IMR-90 (cell line): Measurements from ENCODE around the gene NLGN1. TPM values are rescaled to one million over a fixed set of nuclear protein-coding genes. Genes with fewer than 3 reads are reported as not detected.
A peak's percentile ranks its signal among the peaks of the same experiment; 100 is the strongest.

Source experiments
- ATAC-seq: fragments of 200-7000 bp; cut with Tn5 transposase; 2 replicates; pipeline ENCODE4 v1.9.1; 2020; ENCODE audit warnings: low read depth, mild to moderate bottlenecking, moderate library complexity
- BruUV-seq: library from RNA; stranded (reverse); fragments of 400-500 nt; replicated peaks from 2 replicates; lab custom pipeline; 2021; lab: Mats Ljungman, UMichigan
- CTCF ChIA-PET: fragments of 300-600 bp; formaldehyde crosslinking; extraction: SDS; loops from one replicate; lab custom pipeline; 2021; ENCODE audit warnings: antibody characterized with exemption; lab: Yijun Ruan, JAX
- POLR2A ChIA-PET: fragments of 300-600 bp; sonication (Branson Sonifier 250); formaldehyde crosslinking; loops from one replicate; lab custom pipeline; 2022; ENCODE audit warnings: antibody characterized with exemption; ENCODE audit not compliant: unreplicated experiment; lab: Charles Lee
- DNase-seq: peaks from one replicate; pipeline ENCODE4 v3.0.0; 2013
- H2AFZ ChIP-seq: replicated peaks from 2 replicates; pipeline ENCODE3; 2013; ENCODE audit warnings: low read length, mild to moderate bottlenecking; ENCODE audit not compliant: poor library complexity
- H2AK5ac ChIP-seq: 2 replicates; pipeline ENCODE4 v1.6.1; 2013; ENCODE audit warnings: low read depth, low read length, inconsistent platforms
- H2AK9ac ChIP-seq: replicated peaks from 2 replicates; pipeline ENCODE3; 2013; ENCODE audit warnings: mild to moderate bottlenecking, low read depth, low read length, moderate library complexity; ENCODE audit not compliant: poor library complexity
- H2BK120ac ChIP-seq: 2 replicates; pipeline ENCODE4 v1.6.1; 2013; ENCODE audit warnings: low read depth, low read length, inconsistent platforms
- H2BK15ac ChIP-seq: 3 replicates; pipeline ENCODE4 v1.6.1; 2013; ENCODE audit warnings: low read depth, low read length, inconsistent platforms
- H2BK20ac ChIP-seq: 2 replicates; pipeline ENCODE4 v1.6.1; 2013; ENCODE audit warnings: low read depth, mild to moderate bottlenecking, inconsistent platforms, low read length, moderate library complexity
- H2BK5ac ChIP-seq: 2 replicates; pipeline ENCODE4 v1.6.1; 2013; ENCODE audit warnings: mild to moderate bottlenecking, low read depth, low read length, inconsistent platforms; ENCODE audit not compliant: poor library complexity, severe bottlenecking
- H3K14ac ChIP-seq: replicated peaks from 2 replicates; pipeline ENCODE4 v1.6.1; 2013; ENCODE audit warnings: low read depth, low read length, inconsistent platforms
- H3K18ac ChIP-seq: 2 replicates; pipeline ENCODE4 v1.6.1; 2013; ENCODE audit warnings: low read depth, low read length, control low read depth
- H3K23ac ChIP-seq: 2 replicates; pipeline ENCODE4 v1.6.1; 2013; ENCODE audit warnings: low read depth, low read length, inconsistent platforms
- H3K27ac ChIP-seq: 2 replicates; pipeline ENCODE4 v1.5.1; 2013; ENCODE audit warnings: mild to moderate bottlenecking, control low read depth, low read length; ENCODE audit not compliant: insufficient read depth
- H3K27me3 ChIP-seq: 2 replicates; pipeline ENCODE4 v1.6.1; 2013; ENCODE audit warnings: low read length; ENCODE audit not compliant: control insufficient read depth, insufficient read depth
- H3K36me3 ChIP-seq: 2 replicates; pipeline ENCODE4 v1.6.1; 2013; ENCODE audit warnings: low read length, mixed read lengths; ENCODE audit not compliant: control insufficient read depth, insufficient read depth
- H3K4ac ChIP-seq: 2 replicates; pipeline ENCODE4 v1.6.1; 2013; ENCODE audit warnings: low read depth, low read length, inconsistent platforms
- H3K4me1 ChIP-seq: 2 replicates; pipeline ENCODE4 v1.6.1; 2013; ENCODE audit warnings: low read length, mixed read lengths; ENCODE audit not compliant: control insufficient read depth, insufficient read depth
- H3K4me2 ChIP-seq: 2 replicates; pipeline ENCODE4 v1.6.1; 2013; ENCODE audit warnings: low read depth, mild to moderate bottlenecking, control low read depth, low read length, moderate library complexity
- H3K4me3 ChIP-seq: 2 replicates; pipeline ENCODE4 v1.5.1; 2013; ENCODE audit warnings: low read depth, mild to moderate bottlenecking, control low read depth, low read length, moderate library complexity; ENCODE audit not compliant: insufficient read depth
- H3K56ac ChIP-seq: 2 replicates; pipeline ENCODE4 v1.6.1; 2013; ENCODE audit warnings: low read length, inconsistent platforms; ENCODE audit not compliant: insufficient read depth; ENCODE audit errors: extremely low read depth
- H3K79me1 ChIP-seq, 2 experiments: 2 replicates each; pipeline ENCODE4 v1.6.1; 2013; ENCODE audit warnings: low read length in 2 of 2, inconsistent platforms in 1 of 2, low read depth in 1 of 2
- H3K9ac ChIP-seq: 2 replicates; pipeline ENCODE4 v1.6.1; 2013; ENCODE audit warnings: low read depth, low read length, control low read depth
- H3K9me1 ChIP-seq: 2 replicates; pipeline ENCODE4 v1.6.1; 2013; ENCODE audit warnings: low read length, inconsistent platforms; ENCODE audit not compliant: insufficient read depth
- H3K9me3 ChIP-seq: 2 replicates; pipeline ENCODE4 v1.6.1; 2013; ENCODE audit warnings: low read length; ENCODE audit not compliant: control insufficient read depth, insufficient read depth
- H4K20me1 ChIP-seq: 2 replicates; pipeline ENCODE4 v1.6.1; 2013; ENCODE audit warnings: low read length, inconsistent platforms; ENCODE audit not compliant: insufficient read depth
- H4K5ac ChIP-seq: 2 replicates; pipeline ENCODE4 v1.6.1; 2013; ENCODE audit warnings: mild to moderate bottlenecking, low read depth, low read length, control low read depth
- H4K8ac ChIP-seq, 2 experiments: 2 replicates each; pipeline ENCODE4 v1.6.1; 2013; ENCODE audit warnings: low read depth in 2 of 2, low read length in 2 of 2, control low read depth in 1 of 2, inconsistent platforms in 1 of 2
- H4K91ac ChIP-seq: 2 replicates; pipeline ENCODE4 v1.6.1; 2013; ENCODE audit warnings: low read depth, low read length, inconsistent platforms; ENCODE audit not compliant: insufficient read depth
- CEBPB ChIP-seq: IDR thresholded peaks from 2 replicates; pipeline ENCODE4 v1.6.1; 2012; ENCODE audit warnings: low read depth, low read length, improper control_type of control experiment
- FOS ChIP-seq: fragments of 150-350 bp; IDR thresholded peaks from 2 replicates; pipeline ENCODE4 v1.6.1; 2016; ENCODE audit warnings: low read depth, low read length
- WGBS, 2 experiments: methylation state at CpG; one replicate each; pipeline versions ENCODE4 v1.1.5 to v1.1.7; 2013; ENCODE audit warnings: missing lambda C conversion rate in 2 of 2; ENCODE audit not compliant: insufficient read length in 1 of 2; ENCODE audit errors: extremely low coverage in 2 of 2; 5-methylcytosine and 5-hydroxymethylcytosine counted together
- dilution Hi-C: fragments of 300-500 bp; cut with HindIII; formaldehyde crosslinking; loops from one replicate; pipeline ENCODE4 v1.14.3; 2018; ENCODE audit warnings: low sequenced_read_pairs; ENCODE audit not compliant: unreplicated experiment
- in situ Hi-C: fragments of 300-500 bp; cut with MboI; formaldehyde crosslinking; loops from 3 replicates; pipeline ENCODE4 v1.14.3; 2019; ENCODE audit warnings: low sequenced_read_pairs, inconsistent platforms, mixed read lengths
- intact Hi-C: fragments of 100-400 bp; cut with micrococcal nuclease; formaldehyde crosslinking; loops from 2 replicates; pipeline ENCODE4 v1.10.0; 2022
- polyA plus RNA-seq, 3 experiments: library from polyadenylated mRNA; depleted of rRNA; stranded (reverse); fragments of >200 nt; gene quantifications; 2 replicates each; pipeline ENCODE4 v1.2.3, GENCODE V29; 2012; ENCODE audit warnings: low replicate concordance in 1 of 3
- total RNA-seq: library from RNA; depleted of rRNA; stranded (reverse); fragments of >200 nt; gene quantifications from 2 replicates; pipeline ENCODE4 v1.2.3, GENCODE V29; 2012

NLGN1 gene
- total and polyA plus RNA-seq, 2 of the 4 experiments (the other 2 are of a cell fraction) = 1.8 to 12.5 TPM

- Histone ChIP-seq H4K20me1 (no peaks in the 10 kb centered on the region), H3K27me3 (no peaks in the 10 kb centered on the region), H3K4ac (peak overlapping the region; percentile 87), H2BK20ac (peak overlapping the region; percentile 28; the same call in 1 of the 2 replicates), H2AFZ (no peak overlapping the region), H3K23ac (no peak overlapping the region), H4K91ac (peak overlapping the region; percentile 56; the same call in 1 of the 2 replicates), H2AK9ac (no peak overlapping the region), H3K14ac (no peak overlapping the region), H4K8ac (no peak overlapping the region), H3K9ac (no peak overlapping the region), H4K5ac (no peak overlapping the region; the same call in 1 of the 2 replicates), H3K36me3 (no peaks in the 10 kb centered on the region), H2AK5ac (no peak overlapping the region), H3K56ac (no peak overlapping the region), H2BK5ac (no peak overlapping the region), H3K4me2 (no peak overlapping the region), H3K79me1 (no peaks in the 10 kb centered on the region), H3K4me3 (no peak overlapping the region), H3K4me1 (peaks cover 5% of the 10 kb centered on the region; the same call in 1 of the 2 replicates), H3K9me1 (no peaks in the 10 kb centered on the region), H3K18ac (peak overlapping the region; percentile 21; the same call in 1 of the 2 replicates), H2BK15ac (no peak overlapping the region), H2BK120ac (peak overlapping the region; percentile 78), H3K9me3 (no peaks in the 10 kb centered on the region), H3K27ac (no peak overlapping the region)
- ChIA-PET CTCF (interaction anchor here (0.9 kb wide), 1 partner anchor 313 kb away, joined by 6 read pairs; no protein-coding TSS in a partner anchor), POLR2A (no interaction called here)
- ATAC-seq (peak; percentile 19), DNase-seq (peak; percentile 25)
- TF ChIP-seq CEBPB = no peak
- peak; percentile 58; the same call in 1 of the 2 replicates for TF ChIP-seq FOS
- in situ Hi-C loops = no loop called here
- intact Hi-C loops = loop anchor here (5.0 to 10.0 kb wide), 3 partner anchors 830 to 1138 kb away; no protein-coding TSS in a partner anchor
- no TSS peak for BruUV-seq
- dilution Hi-C loops = no loop called here
- WGBS, 2 experiments = 83% methylated on average over 1 of the region's 4 CpGs; no CpG with 5 or more reads in 1 of the 2 experiments
Observed at GRCh38 chr3:174126990-174127758, 729.6 kb downstream of the NLGN1 start.
